ENCODE data around the gene CCDC136.

The CCDC136 gene

DNA sequence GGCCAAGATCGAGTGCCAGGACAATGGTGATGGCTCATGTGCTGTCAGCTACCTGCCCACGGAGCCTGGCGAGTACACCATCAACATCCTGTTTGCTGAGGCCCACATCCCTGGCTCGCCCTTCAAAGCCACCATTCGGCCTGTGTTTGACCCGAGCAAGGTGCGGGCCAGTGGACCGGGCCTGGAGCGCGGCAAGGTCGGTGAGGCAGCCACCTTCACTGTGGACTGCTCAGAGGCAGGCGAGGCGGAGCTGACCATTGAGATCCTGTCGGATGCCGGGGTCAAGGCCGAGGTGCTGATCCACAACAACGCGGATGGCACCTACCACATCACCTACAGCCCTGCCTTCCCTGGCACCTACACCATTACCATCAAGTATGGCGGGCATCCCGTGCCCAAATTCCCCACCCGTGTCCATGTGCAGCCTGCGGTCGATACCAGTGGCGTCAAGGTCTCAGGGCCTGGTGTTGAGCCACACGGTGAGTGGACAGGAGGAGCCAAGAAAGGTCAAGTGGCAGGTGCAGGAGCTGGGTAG lies 53.1 kb downstream of the CCDC136 start:
- TF ChIP-seq ZNF274 (IDR thresholded peaks at IDR 0.05; ENCODE audit: low read depth, low read length): no peak
- no peak overlapping the region for H3K4me3 ChIP-seq (ENCODE audit: low read length)

DNA sequence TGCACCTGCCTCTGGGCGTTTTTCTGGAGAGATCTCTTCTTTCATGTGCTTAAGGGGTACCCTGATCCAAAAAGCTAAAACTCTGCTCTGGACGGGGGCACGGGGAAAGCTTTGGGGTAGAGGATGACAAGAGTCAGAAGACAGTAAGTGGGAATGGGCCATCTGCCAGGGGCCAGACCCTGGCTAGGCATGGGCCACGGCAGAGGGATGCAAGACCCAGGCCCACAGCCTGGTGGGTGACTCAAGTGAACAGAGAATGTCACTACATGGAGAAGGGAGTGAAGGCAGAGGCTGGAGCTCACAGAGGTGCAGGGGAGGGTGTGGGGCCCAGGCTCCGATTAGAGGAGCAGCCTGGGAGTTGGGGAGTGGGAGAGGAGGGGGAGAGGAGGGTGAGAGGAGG lies 53.7 kb downstream of the CCDC136 start:
- no peak for TF ChIP-seq ZNF274 (IDR thresholded peaks at IDR 0.05; ENCODE audit: low read depth, low read length)
- no peak overlapping the region for H3K4me3 ChIP-seq (ENCODE audit: low read length)

DNA sequence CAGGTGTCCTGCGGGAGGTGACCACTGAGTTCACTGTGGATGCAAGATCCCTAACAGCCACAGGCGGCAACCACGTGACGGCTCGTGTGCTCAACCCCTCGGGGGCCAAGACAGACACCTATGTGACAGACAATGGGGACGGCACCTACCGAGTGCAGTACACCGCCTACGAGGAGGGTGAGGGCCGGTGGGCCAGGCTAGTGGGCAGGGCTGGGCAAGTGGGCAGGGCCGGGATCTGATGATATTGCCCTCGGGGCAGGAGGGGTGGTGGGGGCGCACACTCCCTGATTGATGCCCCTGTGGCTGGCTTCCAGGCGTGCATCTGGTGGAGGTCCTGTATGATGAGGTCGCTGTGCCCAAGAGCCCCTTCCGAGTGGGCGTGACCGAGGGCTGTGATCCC lies 54.2 kb downstream of the CCDC136 start:
- no peak for TF ChIP-seq ZNF274 (IDR thresholded peaks at IDR 0.05; ENCODE audit: low read depth, low read length)
- H3K4me3 ChIP-seq (ENCODE audit: low read length): no peak overlapping the region

DNA sequence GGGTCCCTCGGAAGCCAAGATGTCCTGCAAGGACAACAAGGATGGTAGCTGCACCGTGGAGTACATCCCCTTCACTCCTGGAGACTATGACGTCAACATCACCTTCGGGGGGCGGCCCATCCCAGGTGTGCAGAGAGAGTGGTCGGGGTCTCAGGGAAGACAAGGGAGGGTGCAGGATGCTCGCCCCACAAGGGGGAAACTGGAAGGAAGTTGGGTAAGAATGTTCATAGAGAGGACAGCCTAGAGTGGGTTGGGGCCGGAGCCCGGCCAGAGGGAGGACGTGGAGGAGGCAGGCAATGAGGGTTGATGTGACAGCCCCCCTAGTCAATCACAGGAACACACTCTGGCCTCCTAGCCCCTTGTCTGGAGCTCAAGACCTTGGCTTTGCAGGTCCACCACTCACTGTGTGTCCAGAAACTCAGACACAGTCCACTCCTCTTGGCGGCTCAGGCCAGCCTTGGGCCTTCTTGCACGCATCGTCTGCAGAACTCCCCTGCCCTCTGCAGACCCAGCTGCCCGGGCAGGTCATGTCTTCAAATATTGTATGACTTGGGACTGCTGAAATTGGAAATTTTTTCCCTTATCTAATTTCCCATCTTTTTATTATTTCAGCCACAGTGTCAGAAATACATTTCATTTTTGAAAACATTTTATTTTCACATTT lies 55.1 kb downstream of the CCDC136 start:
- TF ChIP-seq ZNF274 (IDR thresholded peaks at IDR 0.05; ENCODE audit: low read depth, low read length): no peak
- H3K4me3 ChIP-seq (ENCODE audit: low read length): no peak overlapping the region

DNA sequence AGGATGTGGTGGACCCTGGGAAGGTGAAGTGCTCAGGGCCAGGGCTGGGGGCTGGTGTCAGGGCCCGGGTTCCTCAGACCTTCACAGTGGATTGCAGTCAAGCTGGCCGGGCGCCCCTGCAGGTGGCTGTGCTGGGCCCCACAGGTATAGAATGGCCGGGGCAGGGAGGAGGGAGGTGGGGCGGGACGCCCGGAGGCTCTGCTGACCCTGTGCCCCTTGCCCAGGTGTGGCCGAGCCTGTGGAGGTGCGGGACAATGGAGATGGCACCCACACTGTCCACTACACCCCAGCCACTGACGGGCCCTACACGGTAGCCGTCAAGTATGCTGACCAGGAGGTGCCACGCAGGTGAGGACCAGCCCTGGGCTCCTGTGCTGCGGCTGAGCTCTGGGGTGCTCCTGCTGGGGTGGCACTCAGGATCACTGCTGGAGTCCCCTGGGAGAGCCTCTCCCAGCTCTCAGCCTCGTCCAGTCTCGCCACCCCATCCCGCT lies 56.0 kb downstream of the CCDC136 start:
- H3K4me3 ChIP-seq (ENCODE audit: low read length): no peak overlapping the region
- no peak for TF ChIP-seq ZNF274 (IDR thresholded peaks at IDR 0.05; ENCODE audit: low read depth, low read length)

DNA sequence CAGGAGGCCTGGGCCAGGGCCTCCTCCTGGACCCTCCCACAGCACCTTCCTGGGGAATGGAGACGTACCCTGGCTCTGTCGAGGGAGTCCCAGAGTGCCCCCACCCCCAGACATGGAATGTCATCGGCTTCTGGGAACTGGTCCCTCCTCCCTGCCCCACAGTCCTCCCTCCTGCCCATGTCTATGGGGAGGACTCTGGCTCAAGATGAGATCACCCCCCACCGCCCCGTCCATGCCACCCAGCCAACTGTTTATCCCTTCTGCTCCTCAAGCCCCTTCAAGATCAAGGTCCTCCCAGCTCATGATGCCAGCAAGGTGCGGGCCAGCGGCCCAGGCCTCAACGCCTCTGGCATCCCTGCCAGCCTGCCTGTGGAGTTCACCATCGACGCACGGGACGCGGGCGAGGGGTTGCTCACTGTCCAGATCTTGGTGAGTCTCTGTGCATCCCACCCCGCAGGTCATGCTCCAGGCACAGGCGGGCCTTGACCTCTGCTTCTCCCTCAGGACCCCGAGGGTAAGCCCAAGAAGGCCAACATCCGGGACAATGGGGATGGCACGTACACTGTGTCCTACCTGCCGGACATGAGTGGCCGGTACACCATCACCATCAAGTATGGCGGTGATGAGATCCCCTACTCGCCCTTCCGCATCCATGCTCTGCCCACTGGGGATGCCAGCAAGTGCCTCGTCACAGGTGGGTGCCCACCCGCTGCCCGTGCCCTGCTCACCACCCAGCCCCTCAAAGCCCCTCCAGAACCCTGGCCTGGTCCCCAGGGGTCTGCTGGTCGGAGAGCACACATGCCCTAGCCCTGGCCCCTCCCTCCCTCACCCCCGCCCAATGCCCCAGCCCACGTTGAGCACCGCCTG lies 56.8 kb downstream of the CCDC136 start:
- TF ChIP-seq ZNF274 (IDR thresholded peaks at IDR 0.05; ENCODE audit: low read depth, low read length): no peak
- no peak overlapping the region for H3K4me3 ChIP-seq (ENCODE audit: low read length)

DNA sequence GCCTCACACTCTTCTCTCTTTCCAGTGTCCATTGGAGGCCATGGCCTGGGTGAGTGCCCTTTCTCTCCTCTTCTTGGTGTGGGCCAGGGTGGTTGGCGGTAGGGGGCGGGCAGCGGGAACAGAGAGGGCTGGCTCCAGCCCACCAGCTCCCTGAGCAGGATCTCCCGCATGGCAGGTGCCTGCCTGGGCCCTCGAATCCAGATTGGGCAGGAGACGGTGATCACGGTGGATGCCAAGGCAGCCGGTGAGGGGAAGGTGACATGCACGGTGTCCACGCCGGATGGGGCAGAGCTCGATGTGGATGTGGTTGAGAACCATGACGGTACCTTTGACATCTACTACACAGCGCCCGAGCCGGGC lies 57.4 kb downstream of the CCDC136 start:
- no peak for TF ChIP-seq ZNF274 (IDR thresholded peaks at IDR 0.05; ENCODE audit: low read depth, low read length)
- H3K4me3 ChIP-seq (ENCODE audit: low read length): no peak overlapping the region

DNA sequence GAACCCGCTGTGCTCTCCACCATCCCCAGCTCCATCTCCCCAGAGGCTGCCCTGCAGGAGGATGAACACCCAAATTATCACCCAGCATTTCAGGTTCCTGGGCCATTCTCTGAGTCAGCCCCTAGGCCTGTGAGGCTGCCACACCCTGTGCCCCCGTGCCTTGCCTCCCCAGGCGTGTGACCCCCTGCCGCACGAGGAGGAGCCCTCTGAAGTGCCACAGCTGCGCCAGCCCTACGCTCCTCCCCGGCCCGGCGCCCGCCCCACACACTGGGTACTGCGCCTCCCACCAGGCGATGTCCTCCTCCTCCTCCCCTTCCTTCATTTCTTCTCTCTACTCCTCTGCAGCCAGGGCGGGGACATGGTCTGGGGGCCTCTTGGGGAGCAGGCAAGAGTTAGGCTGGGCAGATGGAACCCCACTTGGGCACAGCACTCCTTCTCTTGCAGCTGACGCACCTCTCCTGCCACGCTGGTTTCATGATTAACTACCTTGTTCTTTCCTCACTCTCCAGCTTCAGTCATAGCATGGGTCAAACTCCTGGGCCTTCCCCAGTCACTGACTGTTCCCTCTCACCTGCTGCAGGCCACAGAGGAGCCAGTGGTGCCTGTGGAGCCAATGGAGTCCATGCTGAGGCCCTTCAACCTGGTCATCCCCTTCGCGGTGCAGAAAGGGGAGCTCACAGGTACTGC lies 58.2 kb downstream of the CCDC136 start:
- no peak overlapping the region for H3K4me3 ChIP-seq (ENCODE audit: low read length)
- no peak for TF ChIP-seq ZNF274 (IDR thresholded peaks at IDR 0.05; ENCODE audit: low read depth, low read length)

DNA sequence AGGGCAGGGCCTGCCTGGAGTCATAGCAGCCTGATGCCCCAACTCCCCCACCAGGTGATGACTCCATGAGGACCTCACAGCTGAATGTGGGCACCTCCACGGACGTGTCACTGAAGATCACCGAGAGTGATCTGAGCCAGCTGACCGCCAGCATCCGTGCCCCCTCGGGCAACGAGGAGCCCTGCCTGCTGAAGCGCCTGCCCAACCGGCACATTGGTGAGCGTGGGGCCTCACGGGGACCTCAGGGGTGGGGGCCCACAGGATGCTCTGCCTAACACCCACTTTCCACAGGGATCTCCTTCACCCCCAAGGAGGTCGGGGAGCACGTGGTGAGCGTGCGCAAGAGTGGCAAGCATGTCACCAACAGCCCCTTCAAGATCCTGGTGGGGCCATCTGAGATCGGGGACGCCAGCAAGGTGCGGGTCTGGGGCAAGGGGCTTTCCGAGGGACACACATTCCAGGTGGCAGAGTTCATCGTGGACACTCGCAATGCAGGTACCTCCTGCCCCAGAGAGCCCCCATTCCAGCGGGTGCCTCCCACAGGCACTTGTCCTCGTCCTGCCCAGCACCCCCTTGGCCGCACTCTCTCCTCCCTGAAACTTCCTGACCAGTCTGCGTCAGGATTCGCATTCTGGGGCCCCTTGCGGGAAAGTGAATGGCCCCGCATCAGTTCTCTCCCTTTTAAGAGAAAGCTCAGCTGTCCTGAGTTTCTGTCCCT lies 60.9 kb downstream of the CCDC136 start:
- no peak for TF ChIP-seq ZNF274 (IDR thresholded peaks at IDR 0.05; ENCODE audit: low read depth, low read length)
- no peak overlapping the region for H3K4me3 ChIP-seq (ENCODE audit: low read length)

DNA sequence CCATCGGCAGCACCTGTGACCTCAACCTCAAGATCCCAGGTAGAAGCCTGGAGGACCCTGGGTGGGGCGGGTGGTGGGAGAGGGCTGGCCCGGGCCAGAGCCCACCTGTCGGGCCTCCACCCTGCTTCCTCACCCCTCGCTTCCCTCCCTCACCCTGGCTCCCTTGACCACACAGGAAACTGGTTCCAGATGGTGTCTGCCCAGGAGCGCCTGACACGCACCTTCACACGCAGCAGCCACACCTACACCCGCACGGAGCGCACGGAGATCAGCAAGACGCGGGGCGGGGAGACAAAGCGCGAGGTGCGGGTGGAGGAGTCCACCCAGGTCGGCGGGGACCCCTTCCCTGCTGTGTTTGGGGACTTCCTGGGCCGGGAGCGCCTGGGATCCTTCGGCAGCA lies 62.0 kb downstream of the CCDC136 start:
- no peak for TF ChIP-seq ZNF274 (IDR thresholded peaks at IDR 0.05; ENCODE audit: low read depth, low read length)
- H3K4me3 ChIP-seq (ENCODE audit: low read length): no peak overlapping the region

DNA sequence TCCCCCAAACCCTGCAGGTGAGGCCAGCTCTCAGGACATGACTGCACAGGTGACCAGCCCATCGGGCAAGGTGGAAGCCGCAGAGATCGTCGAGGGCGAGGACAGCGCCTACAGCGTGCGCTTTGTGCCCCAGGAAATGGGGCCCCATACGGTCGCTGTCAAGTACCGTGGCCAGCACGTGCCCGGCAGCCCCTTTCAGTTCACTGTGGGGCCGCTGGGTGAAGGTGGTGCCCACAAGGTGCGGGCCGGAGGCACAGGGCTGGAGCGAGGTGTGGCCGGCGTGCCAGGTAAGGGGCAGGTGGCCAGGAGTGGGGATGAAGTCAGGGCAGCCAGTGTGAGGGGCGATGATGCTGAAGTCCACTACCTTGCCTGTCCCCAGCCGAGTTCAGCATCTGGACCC lies 62.6 kb downstream of the CCDC136 start:
- TF ChIP-seq ZNF274 (IDR thresholded peaks at IDR 0.05; ENCODE audit: low read depth, low read length): no peak
- H3K4me3 ChIP-seq (ENCODE audit: low read length): no peak overlapping the region

DNA sequence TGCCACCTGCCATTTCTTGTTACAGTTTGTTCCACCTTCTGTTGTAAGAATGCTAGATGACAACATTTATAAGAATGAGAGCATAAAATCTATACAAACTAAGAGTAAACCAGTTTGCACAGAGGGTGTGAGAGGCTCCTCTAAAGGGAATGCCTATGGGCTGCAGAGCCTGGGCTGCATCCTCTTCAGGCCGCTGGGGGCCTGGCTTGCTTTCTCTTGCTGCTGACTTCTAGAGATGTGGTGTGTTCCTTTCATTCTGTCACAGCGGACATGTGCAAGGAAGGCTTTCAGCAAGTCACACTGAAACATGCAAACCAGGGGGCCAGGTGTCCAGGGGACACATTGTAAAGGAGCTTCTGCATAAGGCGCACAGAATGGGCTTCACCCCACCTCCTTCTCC lies 63.8 kb downstream of the CCDC136 start:
- H3K4me3 ChIP-seq (ENCODE audit: low read length): no peak overlapping the region
- no peak for TF ChIP-seq ZNF274 (IDR thresholded peaks at IDR 0.05; ENCODE audit: low read depth, low read length)

DNA sequence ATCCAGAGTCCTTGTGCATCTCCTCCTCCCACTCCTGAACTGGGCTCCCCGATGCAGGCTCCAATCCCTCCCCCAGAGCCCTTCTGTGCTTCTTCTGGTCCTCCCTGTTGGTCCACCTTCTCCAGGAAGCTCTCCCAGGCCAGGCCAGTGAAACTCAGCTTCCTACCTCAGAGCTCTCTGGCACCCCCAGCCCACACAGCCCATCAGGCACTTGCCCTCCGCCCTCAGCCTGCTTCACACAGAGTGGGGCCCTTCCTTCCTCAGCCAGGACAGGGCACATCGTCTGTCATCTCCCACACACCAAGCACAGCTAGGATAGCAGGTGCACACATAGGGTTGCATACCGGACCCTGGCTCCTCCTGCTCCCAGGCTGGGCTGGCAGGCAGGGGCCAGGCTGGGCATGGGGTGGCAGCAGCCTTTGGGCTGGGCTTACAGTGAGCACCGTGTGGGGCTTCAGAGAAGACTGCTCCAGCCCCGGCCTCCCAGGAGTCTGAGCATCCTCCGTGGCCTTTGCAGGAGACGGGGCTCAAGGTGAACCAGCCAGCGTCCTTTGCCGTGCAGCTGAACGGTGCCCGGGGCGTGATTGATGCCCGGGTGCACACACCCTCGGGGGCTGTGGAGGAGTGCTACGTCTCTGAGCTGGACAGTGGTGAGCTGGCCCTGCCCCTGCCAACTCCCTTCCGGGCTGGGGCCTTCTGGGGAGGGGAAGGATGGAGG lies 64.4 kb downstream of the CCDC136 start:
- no peak overlapping the region for H3K4me3 ChIP-seq (ENCODE audit: low read length)
- TF ChIP-seq ZNF274 (IDR thresholded peaks at IDR 0.05; ENCODE audit: low read depth, low read length): no peak

Measured in GM08714 (cell line).